Measurements from ENCODE around the gene RAB20. TPM values are rescaled to one million over a fixed set of nuclear protein-coding genes. Genes with fewer than 3 reads are reported as not detected.
A peak's percentile ranks its signal among the peaks of the same experiment; 100 is the strongest.

RAB20 gene
- total and polyA plus RNA-seq, 10 of the 15 experiments (the other 5 are each of a cell fraction or from before 2014, with no cell fraction given) = 0.48 to 33.1 (median 9.6) TPM

DNA sequence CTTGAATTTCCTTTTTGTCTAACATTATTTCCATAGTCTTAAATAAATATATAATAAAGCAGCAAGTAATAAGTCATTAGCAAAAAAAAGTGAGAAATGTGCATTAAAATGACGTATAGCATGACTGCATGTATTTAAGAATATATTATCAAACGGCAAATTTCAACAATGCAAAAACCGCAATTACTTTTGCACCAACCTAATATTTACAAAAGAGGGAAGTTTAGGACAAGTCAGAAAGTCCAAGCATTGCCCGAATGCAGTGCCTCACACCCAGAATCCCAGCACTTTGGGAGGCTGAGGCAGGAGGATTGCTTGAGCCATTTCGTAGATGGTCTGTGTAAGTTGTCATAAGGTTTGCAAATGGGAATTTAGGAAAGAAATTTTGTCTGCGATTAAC lies 43.6 kb upstream of the RAB20 start:
- Histone ChIP-seq H3K36me3 (ENCODE audit: control insufficient read depth in 2 of 2, insufficient read depth in 2 of 2, low read length in 1 of 2) (no peaks in the 10 kb centered on the region), H3K4me2 (ENCODE audit: control insufficient read depth, insufficient read depth) (no peak overlapping the region), H3K27me3 (replicated peaks in 1 of 2; ENCODE audit: control insufficient read depth in 2 of 2, insufficient read depth in 2 of 2, low read length in 1 of 2) (no peaks in the 10 kb centered on the region), H3K9ac (ENCODE audit: control insufficient read depth, insufficient read depth, low read length) (no peak overlapping the region), H3K9me3 (replicated peaks; ENCODE audit: control insufficient read depth, insufficient read depth, low read length) (no peaks in the 10 kb centered on the region), H3K79me2 (ENCODE audit: control insufficient read depth, insufficient read depth, low read length) (no peaks in the 10 kb centered on the region), H3K4me1 (ENCODE audit: control insufficient read depth, insufficient read depth, low read length) (peaks cover 5% of the 10 kb centered on the region), H4K20me1 (ENCODE audit: control insufficient read depth, insufficient read depth) (no peaks in the 10 kb centered on the region), H3K27ac (ENCODE audit: control insufficient read depth, insufficient read depth) (no peak overlapping the region), H3K4me3 (no peak overlapping the region), H2AFZ (ENCODE audit: control insufficient read depth, low read depth, low read length) (no peak overlapping the region)
- FAIRE-seq = no peak
- ChIA-PET SMC1A (ENCODE audit: uncharacterized antibody, unreplicated experiment) (interaction anchor here (1.6 kb wide), 1 partner anchor 15 kb away, joined by 3 read pairs; no protein-coding TSS in a partner anchor), CTCF (interaction anchor here (1.3 kb wide), 1 partner anchor 9 kb away, joined by 3 read pairs; no protein-coding TSS in a partner anchor), RAD21 (ENCODE audit: unreplicated experiment) (no interaction called here), POLR2A (no interaction called here)
- TF ChIP-seq ZBTB40 (IDR thresholded peaks at IDR 0.05; ENCODE audit: borderline replicate concordance) = peak; percentile 29; the same call in 1 of the 2 replicates
- no peak for TF ChIP-seq YY1 (IDR thresholded peaks at IDR 0.05; ENCODE audit: low read depth, low read length)
- 84% methylated on average over 6 of the region's 6 CpGs for WGBS (ENCODE audit: insufficient coverage, insufficient replicate concordance, low lambda C conversion rate, missing lambda C conversion rate)
- intact Hi-C loops (cut with micrococcal nuclease; ENCODE audit: unreplicated experiment) (no loop called here), in situ Hi-C loops (cut with MboI) (no loop called here)
- no peak for ATAC-seq
- no peak for DNase-seq (ENCODE audit: low read depth, low spot score)
- BruUV-seq (replicated peaks) = no TSS peak

GRCh38 chr13:110600980-110601379 lies 39.5 kb upstream of the RAB20 start:
- DNase-seq (ENCODE audit: low read depth, low spot score) (no peak), FAIRE-seq (no peak), ATAC-seq (no peak)
- no peaks in the 10 kb centered on the region for H3K27me3 ChIP-seq (replicated peaks in 1 of 2; ENCODE audit: control insufficient read depth in 2 of 2, insufficient read depth in 2 of 2, low read length in 1 of 2)
- H3K4me2 ChIP-seq (ENCODE audit: control insufficient read depth, insufficient read depth) = no peak overlapping the region
- H3K9me3 ChIP-seq (replicated peaks; ENCODE audit: control insufficient read depth, insufficient read depth, low read length) = no peaks in the 10 kb centered on the region
- no TSS peak for BruUV-seq (replicated peaks)
- no peak overlapping the region for H3K27ac ChIP-seq (ENCODE audit: control insufficient read depth, insufficient read depth)
- intact Hi-C loops (cut with micrococcal nuclease; ENCODE audit: unreplicated experiment) = no loop called here
- H3K79me2 ChIP-seq (ENCODE audit: control insufficient read depth, insufficient read depth, low read length) = no peaks in the 10 kb centered on the region
- ChIA-PET RAD21 (ENCODE audit: unreplicated experiment) (interaction anchor here (0.9 kb wide), 1 partner anchor 9 kb away, joined by 3 read pairs; no protein-coding TSS in a partner anchor), POLR2A (no interaction called here), CTCF (interaction anchor here (1.4 to 2.3 kb wide), 3 partner anchors 7 to 14 kb away, joined by 3 to 5 read pairs (median 5); partner anchors contain the start of gene NAXD), SMC1A (ENCODE audit: uncharacterized antibody, unreplicated experiment) (no interaction called here)
- in situ Hi-C loops (cut with MboI) = no loop called here
- no peaks in the 10 kb centered on the region for H3K36me3 ChIP-seq (ENCODE audit: control insufficient read depth in 2 of 2, insufficient read depth in 2 of 2, low read length in 1 of 2)
- H3K9ac ChIP-seq (ENCODE audit: control insufficient read depth, insufficient read depth, low read length) = no peak overlapping the region
- WGBS (ENCODE audit: insufficient coverage, insufficient replicate concordance, low lambda C conversion rate, missing lambda C conversion rate) = 76% methylated on average over 4 of the region's 4 CpGs
- H4K20me1 ChIP-seq (ENCODE audit: control insufficient read depth, insufficient read depth) = no peaks in the 10 kb centered on the region
- H3K4me3 ChIP-seq = no peak overlapping the region
- no peak overlapping the region for H2AFZ ChIP-seq (ENCODE audit: control insufficient read depth, low read depth, low read length)
- no peaks in the 10 kb centered on the region for H3K4me1 ChIP-seq (ENCODE audit: control insufficient read depth, insufficient read depth, low read length)
- TF ChIP-seq USF2 (IDR thresholded peaks at IDR 0.05; ENCODE audit: borderline replicate concordance, low read depth, low read length) (no peak), POU2F2 (IDR thresholded peaks at IDR 0.05; ENCODE audit: borderline replicate concordance, low read depth, low read length) (no peak), TARDBP (IDR thresholded peaks at IDR 0.05; ENCODE audit: borderline replicate concordance) (no peak), TCF12 (IDR thresholded peaks at IDR 0.05; ENCODE audit: low read depth, low read length) (no peak), FOXM1 (IDR thresholded peaks at IDR 0.05; ENCODE audit: low read depth, low read length) (no peak), NR2C2 (IDR thresholded peaks at IDR 0.05; ENCODE audit: borderline replicate concordance, control insufficient read depth, insufficient read length, low read depth) (no peak), IKZF2 (IDR thresholded peaks at IDR 0.05) (no peak), NFYB (IDR thresholded peaks at IDR 0.05; ENCODE audit: insufficient read depth, low read depth, low read length) (no peak)
- TF ChIP-seq, protein P1, sequence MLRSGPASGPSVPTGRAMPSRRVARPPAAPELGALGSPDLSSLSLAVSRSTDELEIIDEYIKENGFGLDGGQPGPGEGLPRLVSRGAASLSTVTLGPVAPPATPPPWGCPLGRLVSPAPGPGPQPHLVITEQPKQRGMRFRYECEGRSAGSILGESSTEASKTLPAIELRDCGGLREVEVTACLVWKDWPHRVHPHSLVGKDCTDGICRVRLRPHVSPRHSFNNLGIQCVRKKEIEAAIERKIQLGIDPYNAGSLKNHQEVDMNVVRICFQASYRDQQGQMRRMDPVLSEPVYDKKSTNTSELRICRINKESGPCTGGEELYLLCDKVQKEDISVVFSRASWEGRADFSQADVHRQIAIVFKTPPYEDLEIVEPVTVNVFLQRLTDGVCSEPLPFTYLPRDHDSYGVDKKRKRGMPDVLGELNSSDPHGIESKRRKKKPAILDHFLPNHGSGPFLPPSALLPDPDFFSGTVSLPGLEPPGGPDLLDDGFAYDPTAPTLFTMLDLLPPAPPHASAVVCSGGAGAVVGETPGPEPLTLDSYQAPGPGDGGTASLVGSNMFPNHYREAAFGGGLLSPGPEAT (IDR thresholded peaks at IDR 0.05; ENCODE audit: low read depth) = no peak
